Left kidney (tissue), 8 donors: ENCODE results near the gene SUGP2. TPM values are rescaled to one million over a fixed set of nuclear protein-coding genes. Genes with fewer than 3 reads are reported as not detected.

Experiments
- DNase-seq: peaks from one replicate; pipeline ENCODE4 v3.0.0-alpha.2; 2013
- long read RNA-seq, 8 donors: transcript quantifications; one replicate each; lab custom pipeline, GENCODE V29; 2026
- polyA plus RNA-seq: library from polyadenylated mRNA; unstranded; fragments of 120-200 nt; gene quantifications from one replicate; pipeline ENCODE4 v1.2.1, GENCODE V29; 2013; ENCODE audit not compliant: insufficient read length

SUGP2 gene
- polyA plus RNA-seq = 129 TPM
- long read RNA-seq, donor 1, transcript SUGP2-202 (11 exons, 3,640 nt) = major isoform, 5 of 53 reads
- long read RNA-seq, donor 1, partial matches to known transcripts = 44 of 53 reads
- long read RNA-seq, donor 1, other reads (novel, unspliced or antisense) = 0 of 53 reads
- long read RNA-seq, donor 2, partial matches to known transcripts = 47 of 50 reads
- long read RNA-seq, donor 2, other reads (novel, unspliced or antisense) = 0 of 50 reads
- long read RNA-seq, donor 3, partial matches to known transcripts = 36 of 40 reads
- long read RNA-seq, donor 3, other reads (novel, unspliced or antisense) = 0 of 40 reads
- long read RNA-seq, donor 4, partial matches to known transcripts = 0 of 2 reads
- long read RNA-seq, donor 4, other reads (novel, unspliced or antisense) = 0 of 2 reads
- long read RNA-seq, donor 5, full-length matches to known transcripts = 11 of 56 reads
- long read RNA-seq, donor 5, partial matches to known transcripts = 45 of 56 reads
- long read RNA-seq, donor 5, other reads (novel, unspliced or antisense) = 0 of 56 reads
- long read RNA-seq, donor 6, full-length matches to known transcripts = 5 of 55 reads
- long read RNA-seq, donor 6, partial matches to known transcripts = 50 of 55 reads
- long read RNA-seq, donor 6, other reads (novel, unspliced or antisense) = 0 of 55 reads
- long read RNA-seq, donor 7, transcript SUGP2-207 (2 exons, 536 nt) = major isoform, 6 of 110 reads
- long read RNA-seq, donor 7, partial matches to known transcripts = 102 of 110 reads
- long read RNA-seq, donor 7, other reads (novel, unspliced or antisense) = 0 of 110 reads
- long read RNA-seq, donor 8, partial matches to known transcripts = 5 of 7 reads
- long read RNA-seq, donor 8, other reads (novel, unspliced or antisense) = 0 of 7 reads

GRCh38 chr19:19033426-19034203 is at the start of gene SUGP2, which contains the start of gene ARMC6:
Gene SUGP2 (minus strand): TSS chr19:19033517. CDS start chr19:19031071, 2,446 bp downstream.
Gene ARMC6 (plus strand): TSS chr19:19033603. CDS start chr19:19034210, 607 bp downstream.
- peak; percentile 87 for DNase-seq

- DNase-seq = no peak
Measured at GRCh38 chr19:19081642-19082151, 48.4 kb upstream of the SUGP2 start.

- DNase-seq = no peak
Measured at GRCh38 chr19:19079571-19079970, 46.3 kb upstream of the SUGP2 start.

GRCh38 chr19:19078801-19079200 is 45.5 kb upstream of the SUGP2 start:
- no peak for DNase-seq

- DNase-seq = no peak
Measured at GRCh38 chr19:19077103-19077502, 43.8 kb upstream of the SUGP2 start.

GRCh38 chr19:19076476-19076875 is 43.2 kb upstream of the SUGP2 start:
- no peak for DNase-seq

GRCh38 chr19:19075126-19075525 is 41.8 kb upstream of the SUGP2 start:
- DNase-seq = no peak

GRCh38 chr19:19074196-19074882 is 41.0 kb upstream of the SUGP2 start:
- DNase-seq = no peak

GRCh38 chr19:19071897-19072296 is 38.6 kb upstream of the SUGP2 start:
- no peak for DNase-seq

- DNase-seq = no peak
Measured at GRCh38 chr19:19068659-19069654, 35.6 kb upstream of the SUGP2 start.

- no peak for DNase-seq
Measured at GRCh38 chr19:19067276-19068072, 34.2 kb upstream of the SUGP2 start.

GRCh38 chr19:19064811-19065745 is 31.8 kb upstream of the SUGP2 start:
- no peak for DNase-seq

- peak; percentile 36 for DNase-seq
Measured at GRCh38 chr19:19064098-19064722, 30.9 kb upstream of the SUGP2 start.

GRCh38 chr19:19063183-19064097 is 30.1 kb upstream of the SUGP2 start, which contains the start of gene SLC25A42:
Gene SLC25A42 (plus strand): TSS chr19:19063994. CDS start chr19:19096125, 32,131 bp downstream.
- DNase-seq = peak; percentile 100

- DNase-seq = peak; percentile 31
Measured at GRCh38 chr19:19062454-19063182, 29.3 kb upstream of the SUGP2 start.
